Natural killer cell (primary cell): ENCODE results near the gene C10orf120. TPM values are rescaled to one million over a fixed set of nuclear protein-coding genes. Genes with fewer than 3 reads are reported as not detected.

Source experiments
- ATAC-seq, 3 donors: fragments of 150-1000 bp in 2 of 3; fragments of 200-7000 bp in 1 of 3; cut with Tn5 transposase; 1 replicate in 1 of 3; 2 replicates in 2 of 3; pipeline ENCODE4 v1.10.0; 2021; ENCODE audit warnings: mild to moderate bottlenecking in 2 of 3, moderate library complexity in 2 of 3
- DNase-seq, 2 donors: peaks; one replicate each; pipeline versions ENCODE4 v3.0.0 to v3.0.0-alpha.2; 2013 to 2021; ENCODE audit warnings: mixed read lengths in 1 of 2
- H3K27ac ChIP-seq: one replicate; pipeline ENCODE4 v1.5.1; 2013; ENCODE audit warnings: mild to moderate bottlenecking, low read length
- H3K27me3 ChIP-seq: one replicate; pipeline ENCODE4 v1.6.1; 2013; ENCODE audit warnings: low read length; ENCODE audit not compliant: control insufficient read depth, insufficient read depth
- H3K36me3 ChIP-seq: one replicate; pipeline ENCODE4 v1.6.1; 2013; ENCODE audit warnings: low read length; ENCODE audit not compliant: control insufficient read depth, insufficient read depth
- H3K4me1 ChIP-seq: one replicate; pipeline ENCODE4 v1.6.1; 2013; ENCODE audit warnings: low read length; ENCODE audit not compliant: control insufficient read depth, insufficient read depth
- H3K4me3 ChIP-seq: one replicate; pipeline ENCODE4 v1.5.1; 2013; ENCODE audit warnings: low read length
- H3K9me3 ChIP-seq: one replicate; pipeline ENCODE4 v1.6.1; 2013; ENCODE audit warnings: low read length; ENCODE audit not compliant: control insufficient read depth, insufficient read depth
- H3K27ac Mint-ChIP-seq, 2 donors: one replicate each; pipeline ENCODE4 v1.8.0; 2022; ENCODE audit warnings: mild to moderate bottlenecking in 2 of 2, mixed read lengths in 2 of 2, moderate library complexity in 1 of 2
- H3K27me3 Mint-ChIP-seq, 2 donors: one replicate each; pipeline ENCODE4 v1.8.0; 2022; ENCODE audit warnings: low read depth in 2 of 2, mixed read lengths in 2 of 2
- H3K36me3 Mint-ChIP-seq: one replicate; pipeline ENCODE4 v1.8.0; 2022; ENCODE audit warnings: mixed read lengths
- H3K4me1 Mint-ChIP-seq, 2 donors: one replicate each; pipeline ENCODE4 v1.8.0; 2022; ENCODE audit warnings: mixed read lengths in 2 of 2
- H3K4me3 Mint-ChIP-seq: one replicate; pipeline ENCODE4 v1.8.0; 2022; ENCODE audit warnings: mild to moderate bottlenecking, moderate library complexity, mixed read lengths
- H3K9me3 Mint-ChIP-seq, 2 donors: one replicate each; pipeline ENCODE4 v1.8.0; 2022; ENCODE audit warnings: mixed read lengths in 2 of 2
- WGBS: methylation state at CpG from one replicate; pipeline ENCODE4 v1.1.7; 2013; ENCODE audit warnings: missing lambda C conversion rate; ENCODE audit not compliant: insufficient coverage; 5-methylcytosine and 5-hydroxymethylcytosine counted together
- intact Hi-C: fragments of 100-400 bp; cut with micrococcal nuclease; formaldehyde crosslinking; loops from one replicate; pipeline ENCODE4 v1.14.2; 2022
- total RNA-seq, 4 donors: library from RNA; stranded (reverse); fragments of 120-200 nt in 1 of 4; gene quantifications; one replicate each; pipeline versions ENCODE4 v1.2.3 to v1.2.4, GENCODE V29; 2013 to 2022
- TF ChIP-seq, protein P1 (sequence below): fragments of 200-600 bp; IDR thresholded peaks from one replicate; pipeline ENCODE4 v1.8.0; 2022; ENCODE audit warnings: antibody characterized with exemption

C10orf120 gene
- total RNA-seq, 3 donors from 2014 or later (not counting 1 experiment from before 2014, with no cell fraction given), result not detected

DNA sequence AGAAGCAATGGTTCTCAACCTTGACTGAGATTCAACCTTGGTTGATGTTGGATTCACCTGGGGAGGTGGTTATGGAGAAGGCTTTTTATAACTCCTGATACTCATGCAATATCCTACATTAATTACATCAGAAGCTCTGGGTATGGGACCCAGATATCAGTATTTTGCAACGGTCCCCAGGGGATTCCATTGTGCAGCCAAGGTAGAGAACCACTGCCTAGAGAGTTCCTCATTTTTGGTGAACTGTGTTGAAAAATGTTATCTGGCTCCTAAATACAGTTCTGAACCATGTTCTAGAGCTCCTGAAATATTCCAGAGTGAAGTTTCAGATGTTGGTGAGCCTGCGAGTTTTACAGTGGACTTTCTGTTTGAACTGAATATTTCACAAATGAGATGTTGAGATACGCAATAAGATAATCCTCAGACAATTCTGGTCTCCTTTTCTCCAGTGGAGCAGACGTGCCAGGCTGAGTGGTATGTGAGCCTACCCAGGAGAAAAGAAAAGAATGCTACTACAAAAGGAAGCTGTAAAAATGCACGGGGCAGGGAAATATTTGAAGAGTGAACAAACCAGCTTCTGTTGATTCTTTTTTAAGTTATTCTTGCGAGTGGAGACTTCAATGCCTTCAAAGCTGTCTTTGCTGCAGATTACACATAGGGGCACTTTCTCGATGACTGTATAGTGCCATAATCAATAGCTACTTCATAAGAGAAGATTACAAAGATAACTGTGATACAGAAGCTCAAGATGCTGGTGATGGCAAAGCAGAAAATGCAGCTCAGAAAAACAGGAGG lies 13.6 kb upstream of the C10orf120 start:
- no peaks in the 10 kb centered on the region for H3K9me3 ChIP-seq
- no peak overlapping the region for H3K4me3 Mint-ChIP-seq
- intact Hi-C loops, result no loop called here

DNA sequence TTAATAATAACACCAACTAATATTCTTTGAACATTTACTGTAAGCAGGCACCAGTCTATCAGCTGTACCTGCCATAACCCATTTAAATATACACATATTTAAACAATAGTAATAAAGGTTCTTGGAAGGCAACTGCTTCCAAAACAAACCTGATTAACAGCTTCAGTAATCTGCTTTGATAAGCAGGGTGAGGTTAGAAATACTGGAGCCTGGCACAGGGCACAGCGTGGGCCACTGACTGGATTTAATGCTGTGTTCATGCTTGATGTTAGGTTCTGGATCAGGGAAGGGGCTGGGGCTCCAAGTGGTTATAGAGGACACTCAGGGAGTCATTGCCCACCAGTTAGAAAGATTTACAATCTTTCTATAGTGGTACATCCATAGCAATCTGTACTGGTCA lies 10.9 kb upstream of the C10orf120 start:
- H3K27ac ChIP-seq, result no peak overlapping the region
- no peaks in the 10 kb centered on the region for H3K9me3 ChIP-seq
- Mint-ChIP-seq H3K27ac (no peak overlapping the region), H3K36me3 (no peaks in the 10 kb centered on the region), H3K9me3 (no peaks in the 10 kb centered on the region), H3K4me1 (peaks cover 0 to 5% of the 10 kb centered on the region in 2 donors), H3K27me3 (peaks cover 6 to 13% of the 10 kb centered on the region in 2 donors), H3K4me3 (no peak overlapping the region)
- DNase-seq, result no peak
- intact Hi-C loops, result no loop called here
- WGBS, result 71% methylated on average over 1 of the region's 1 CpG
- ATAC-seq, result no peak
- H3K36me3 ChIP-seq, result no peaks in the 10 kb centered on the region
- no peak overlapping the region for H3K4me3 ChIP-seq
- peaks cover 5% of the 10 kb centered on the region for H3K27me3 ChIP-seq
- TF ChIP-seq, protein P1, sequence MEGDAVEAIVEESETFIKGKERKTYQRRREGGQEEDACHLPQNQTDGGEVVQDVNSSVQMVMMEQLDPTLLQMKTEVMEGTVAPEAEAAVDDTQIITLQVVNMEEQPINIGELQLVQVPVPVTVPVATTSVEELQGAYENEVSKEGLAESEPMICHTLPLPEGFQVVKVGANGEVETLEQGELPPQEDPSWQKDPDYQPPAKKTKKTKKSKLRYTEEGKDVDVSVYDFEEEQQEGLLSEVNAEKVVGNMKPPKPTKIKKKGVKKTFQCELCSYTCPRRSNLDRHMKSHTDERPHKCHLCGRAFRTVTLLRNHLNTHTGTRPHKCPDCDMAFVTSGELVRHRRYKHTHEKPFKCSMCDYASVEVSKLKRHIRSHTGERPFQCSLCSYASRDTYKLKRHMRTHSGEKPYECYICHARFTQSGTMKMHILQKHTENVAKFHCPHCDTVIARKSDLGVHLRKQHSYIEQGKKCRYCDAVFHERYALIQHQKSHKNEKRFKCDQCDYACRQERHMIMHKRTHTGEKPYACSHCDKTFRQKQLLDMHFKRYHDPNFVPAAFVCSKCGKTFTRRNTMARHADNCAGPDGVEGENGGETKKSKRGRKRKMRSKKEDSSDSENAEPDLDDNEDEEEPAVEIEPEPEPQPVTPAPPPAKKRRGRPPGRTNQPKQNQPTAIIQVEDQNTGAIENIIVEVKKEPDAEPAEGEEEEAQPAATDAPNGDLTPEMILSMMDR, result no peak
- no peaks in the 10 kb centered on the region for H3K4me1 ChIP-seq

More for the DNA sequence above, 13.6 kb upstream of the C10orf120 start:
- DNase-seq (no peak), ATAC-seq (no peak)
- Histone ChIP-seq H3K27me3 (peaks cover 6% of the 10 kb centered on the region), H3K36me3 (no peaks in the 10 kb centered on the region), H3K27ac (no peak overlapping the region), H3K4me3 (no peak overlapping the region), H3K4me1 (no peaks in the 10 kb centered on the region)
- WGBS, result 71% methylated on average over 7 of the region's 7 CpGs
- TF ChIP-seq, protein P1, result no peak
- H3K27ac Mint-ChIP-seq, result no peak overlapping the region
- no peaks in the 10 kb centered on the region for H3K4me1 Mint-ChIP-seq
- H3K9me3 Mint-ChIP-seq, result no peaks in the 10 kb centered on the region
- no peaks in the 10 kb centered on the region for H3K36me3 Mint-ChIP-seq
- H3K27me3 Mint-ChIP-seq, result peaks cover 6 to 34% of the 10 kb centered on the region in 2 donors

DNA sequence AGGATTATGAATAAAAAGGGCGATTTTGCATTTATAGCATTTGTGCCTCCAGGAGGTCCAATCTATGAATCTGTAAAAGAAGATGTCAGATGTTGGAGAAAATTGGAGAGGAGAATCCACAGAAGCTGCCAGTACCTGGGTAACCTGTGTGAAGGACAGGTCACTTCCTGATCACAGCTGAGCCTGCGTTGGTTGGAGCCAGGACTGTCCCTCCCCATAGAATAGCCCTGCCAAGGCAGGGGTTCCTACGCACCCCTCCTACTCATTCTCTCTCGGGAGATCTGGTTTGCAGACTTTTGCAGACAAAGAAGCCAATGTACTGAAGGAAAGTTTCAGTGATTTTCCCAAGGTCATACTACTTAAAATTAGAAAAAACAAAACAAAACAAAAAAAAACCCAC lies 10.3 kb upstream of the C10orf120 start:
- no peak overlapping the region for H3K4me3 ChIP-seq
- no peak overlapping the region for H3K27ac ChIP-seq
- no peak overlapping the region for H3K27ac Mint-ChIP-seq
- H3K36me3 Mint-ChIP-seq, result no peaks in the 10 kb centered on the region
- 77% methylated on average over 4 of the region's 4 CpGs for WGBS
- H3K27me3 ChIP-seq, result peaks cover 2% of the 10 kb centered on the region
- no peaks in the 10 kb centered on the region for H3K36me3 ChIP-seq
- TF ChIP-seq, protein P1, result no peak
- H3K4me3 Mint-ChIP-seq, result no peak overlapping the region
- H3K27me3 Mint-ChIP-seq, result peaks cover 6 to 13% of the 10 kb centered on the region in 2 donors
- H3K9me3 ChIP-seq, result no peaks in the 10 kb centered on the region
- ATAC-seq (no peak), DNase-seq (no peak)
- H3K4me1 Mint-ChIP-seq, result peaks cover 0 to 5% of the 10 kb centered on the region in 2 donors
- no peaks in the 10 kb centered on the region for H3K9me3 Mint-ChIP-seq
- no peaks in the 10 kb centered on the region for H3K4me1 ChIP-seq
- intact Hi-C loops, result no loop called here

DNA sequence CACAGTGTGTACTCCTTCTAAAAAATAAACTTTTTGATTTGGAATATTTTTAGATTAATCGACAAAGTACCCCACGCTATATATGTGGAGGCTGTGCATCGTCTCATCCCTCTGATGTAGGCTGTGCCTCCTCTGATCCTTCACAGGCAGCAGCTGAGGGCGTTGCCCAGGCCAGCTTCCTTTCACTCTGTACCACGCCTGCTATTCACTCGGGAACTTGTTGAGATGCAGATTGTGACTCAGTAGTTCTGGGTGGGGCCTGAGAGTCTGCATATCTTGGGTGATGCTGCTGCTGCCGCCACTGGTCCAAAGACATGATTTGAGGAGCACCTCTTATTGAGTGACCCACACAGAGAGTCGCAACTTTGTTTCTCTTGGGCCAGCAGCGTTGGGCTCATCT lies 7.9 kb upstream of the C10orf120 start:
- Histone ChIP-seq H3K36me3 (no peaks in the 10 kb centered on the region), H3K4me3 (no peak overlapping the region), H3K27ac (no peak overlapping the region), H3K27me3 (peaks cover 2% of the 10 kb centered on the region), H3K9me3 (no peaks in the 10 kb centered on the region), H3K4me1 (no peaks in the 10 kb centered on the region)
- ATAC-seq (no peak), DNase-seq (no peak)
- 73% methylated on average over 8 of the region's 9 CpGs for WGBS
- intact Hi-C loops, result no loop called here
- TF ChIP-seq, protein P1, result no peak
- H3K4me3 Mint-ChIP-seq, result no peak overlapping the region
- H3K27me3 Mint-ChIP-seq, result peaks cover 12 to 13% of the 10 kb centered on the region in 2 donors
- no peaks in the 10 kb centered on the region for H3K9me3 Mint-ChIP-seq
- H3K4me1 Mint-ChIP-seq, result peaks cover 0 to 5% of the 10 kb centered on the region in 2 donors
- no peak overlapping the region for H3K27ac Mint-ChIP-seq
- H3K36me3 Mint-ChIP-seq, result no peaks in the 10 kb centered on the region
